Panc1 (cell line): ENCODE measurements around the gene PTPRA. TPM values are rescaled to one million over a fixed set of nuclear protein-coding genes. Genes with fewer than 3 reads are reported as not detected.

Experiments used
- ATAC-seq: fragments of 200-7000 bp; cut with Tn5 transposase; 2 replicates; pipeline ENCODE4 v1.9.1; 2020; ENCODE audit warnings: mild to moderate bottlenecking, moderate library complexity
- BruUV-seq: library from RNA; stranded (reverse); fragments of 400-500 nt; replicated peaks from 2 replicates; lab custom pipeline; 2021; lab: Mats Ljungman, UMichigan
- CTCF ChIA-PET: fragments of 300-600 bp; sonication (Branson Sonifier 250); formaldehyde crosslinking; loops from one replicate; lab custom pipeline; 2022; ENCODE audit warnings: antibody characterized with exemption; lab: Charles Lee
- POLR2A ChIA-PET: fragments of 300-600 bp; sonication (Branson Sonifier 250); formaldehyde crosslinking; loops from one replicate; lab custom pipeline; 2022; ENCODE audit warnings: antibody characterized with exemption; lab: Charles Lee
- DNase-seq: peaks from one replicate; pipeline ENCODE4 v3.0.0-alpha.2; 2010; ENCODE audit warnings: low read depth, low spot score
- H3K27ac ChIP-seq: 2 replicates; pipeline ENCODE4 v1.5.1; 2011; ENCODE audit warnings: mild to moderate bottlenecking, low read length, inconsistent platforms
- H3K27me3 ChIP-seq: fragments of 200-500 bp; sonication (Bioruptor generic); 2 replicates; pipeline ENCODE4 v1.6.0; 2014; ENCODE audit warnings: low read length, inconsistent platforms; ENCODE audit not compliant: control insufficient read depth, insufficient read depth
- H3K36me3 ChIP-seq: fragments of 200-500 bp; sonication (Bioruptor generic); 2 replicates; pipeline ENCODE4 v1.5.1; 2014; ENCODE audit warnings: inconsistent platforms, mild to moderate bottlenecking, low read length, moderate library complexity; ENCODE audit not compliant: control insufficient read depth, insufficient read depth
- H3K4me1 ChIP-seq: 2 replicates; pipeline ENCODE4 v1.5.1; 2011; ENCODE audit warnings: inconsistent platforms, mild to moderate bottlenecking, low read length, moderate library complexity; ENCODE audit not compliant: control insufficient read depth, insufficient read depth
- H3K4me3 ChIP-seq, 2 experiments: 2 replicates each; pipeline ENCODE4 v1.5.1; 2011 to 2012; ENCODE audit warnings: low read depth in 2 of 2, low read length in 2 of 2, mild to moderate bottlenecking in 2 of 2, inconsistent platforms in 1 of 2, moderate library complexity in 1 of 2
- H3K9me3 ChIP-seq: fragments of 200-500 bp; sonication (Bioruptor generic); 2 replicates; pipeline ENCODE4 v1.5.1; 2014; ENCODE audit warnings: low read depth, mild to moderate bottlenecking, inconsistent platforms, low read length, moderate library complexity; ENCODE audit not compliant: control insufficient read depth, insufficient read depth
- POLR2AphosphoS5 ChIP-seq: IDR thresholded peaks from 2 replicates; pipeline ENCODE4 v1.6.1; 2012; ENCODE audit warnings: mild to moderate bottlenecking, low read depth, low read length, moderate library complexity
- REST ChIP-seq, 2 experiments: IDR thresholded peaks; 2 replicates each; pipeline ENCODE4 v1.6.1; 2011 to 2012; ENCODE audit warnings: low read depth in 2 of 2, control low read depth in 1 of 2, low read length in 1 of 2, mild to moderate bottlenecking in 1 of 2, moderate library complexity in 1 of 2; ENCODE audit not compliant: insufficient read depth in 1 of 2
- SIN3A ChIP-seq: IDR thresholded peaks from 2 replicates; pipeline ENCODE4 v1.6.1; 2012; ENCODE audit warnings: low read depth, mild to moderate bottlenecking, low read length, moderate library complexity, borderline replicate concordance; ENCODE audit not compliant: insufficient read depth
- TCF7L2 ChIP-seq: IDR thresholded peaks from 2 replicates; pipeline ENCODE4 v1.6.1; 2011; ENCODE audit warnings: mild to moderate bottlenecking, low read depth, low read length, inconsistent platforms
- in situ Hi-C: cut with HindIII; loops from 2 replicates; pipeline ENCODE4 v1.10.0; 2016; ENCODE audit warnings: low sequenced_read_pairs, low pct_unique_long_range_greater_than_20kb
- intact Hi-C: fragments of 100-400 bp; cut with micrococcal nuclease; formaldehyde crosslinking; loops from one replicate; pipeline ENCODE4 v1.10.0; 2022; ENCODE audit not compliant: unreplicated experiment
- total RNA-seq: library from RNA; stranded (reverse); gene quantifications from one replicate; pipeline ENCODE4 v1.2.1, GENCODE V29; 2021; ENCODE audit not compliant: unreplicated experiment
- TF ChIP-seq, protein P1 (sequence below): fragments of 450-650 bp; IDR thresholded peaks from 2 replicates; pipeline ENCODE4 v1.5.1; 2017; ENCODE audit warnings: mild to moderate bottlenecking

PTPRA gene
- total RNA-seq, 1 experiment from 2014 or later: 56.6 TPM

GRCh38 chr20:3042625-3043024 lies 169.3 kb downstream of the PTPRA start:
- CTCF ChIA-PET: no interaction called here
- no peaks in the 10 kb centered on the region for H3K27me3 ChIP-seq
- TF ChIP-seq, protein P1, sequence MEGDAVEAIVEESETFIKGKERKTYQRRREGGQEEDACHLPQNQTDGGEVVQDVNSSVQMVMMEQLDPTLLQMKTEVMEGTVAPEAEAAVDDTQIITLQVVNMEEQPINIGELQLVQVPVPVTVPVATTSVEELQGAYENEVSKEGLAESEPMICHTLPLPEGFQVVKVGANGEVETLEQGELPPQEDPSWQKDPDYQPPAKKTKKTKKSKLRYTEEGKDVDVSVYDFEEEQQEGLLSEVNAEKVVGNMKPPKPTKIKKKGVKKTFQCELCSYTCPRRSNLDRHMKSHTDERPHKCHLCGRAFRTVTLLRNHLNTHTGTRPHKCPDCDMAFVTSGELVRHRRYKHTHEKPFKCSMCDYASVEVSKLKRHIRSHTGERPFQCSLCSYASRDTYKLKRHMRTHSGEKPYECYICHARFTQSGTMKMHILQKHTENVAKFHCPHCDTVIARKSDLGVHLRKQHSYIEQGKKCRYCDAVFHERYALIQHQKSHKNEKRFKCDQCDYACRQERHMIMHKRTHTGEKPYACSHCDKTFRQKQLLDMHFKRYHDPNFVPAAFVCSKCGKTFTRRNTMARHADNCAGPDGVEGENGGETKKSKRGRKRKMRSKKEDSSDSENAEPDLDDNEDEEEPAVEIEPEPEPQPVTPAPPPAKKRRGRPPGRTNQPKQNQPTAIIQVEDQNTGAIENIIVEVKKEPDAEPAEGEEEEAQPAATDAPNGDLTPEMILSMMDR: no peak
- TF ChIP-seq REST (IDR thresholded peaks at IDR 0.05; ENCODE audit: insufficient read depth in 1 of 2, low read depth in 2 of 2, low read length in 1 of 2): no peak
- TF ChIP-seq SIN3A: no peak
- TF ChIP-seq TCF7L2: no peak
- TF ChIP-seq POLR2AphosphoS5: no peak
- no peak for ATAC-seq
- H3K4me1 ChIP-seq: peaks cover 8% of the 10 kb centered on the region; the same call in 1 of the 2 replicates
- in situ Hi-C loops (no loop called here), intact Hi-C loops (no loop called here)
- no peak for DNase-seq
- H3K9me3 ChIP-seq: no peaks in the 10 kb centered on the region
- H3K4me3 ChIP-seq: no peak overlapping the region
- no TSS peak for BruUV-seq
- no peak overlapping the region for H3K27ac ChIP-seq
- POLR2A ChIA-PET: no interaction called here
- peaks cover 2% of the 10 kb centered on the region; the same call in 1 of the 2 replicates for H3K36me3 ChIP-seq

DNA sequence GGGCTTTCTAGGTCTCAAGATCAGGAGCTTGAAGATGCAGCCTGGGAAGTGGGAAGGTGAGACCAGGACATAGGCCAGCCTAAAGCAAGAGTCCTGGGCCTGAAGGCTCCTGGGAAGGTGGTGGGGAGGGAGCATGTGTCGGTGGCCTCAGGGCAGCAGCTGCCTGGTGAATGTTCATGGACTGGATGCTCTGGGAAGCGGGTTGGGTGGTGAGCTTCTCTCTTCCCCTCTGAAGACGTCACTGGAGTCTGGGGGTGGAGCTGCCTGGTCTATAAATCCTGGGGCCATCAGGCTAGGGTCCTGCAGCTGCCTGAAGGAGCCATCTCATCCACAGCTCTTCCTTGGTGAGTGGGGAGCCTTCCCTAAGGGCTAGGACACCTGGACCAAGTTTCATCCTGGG lies 170.0 kb downstream of the PTPRA start, which contains the start of gene GNRH2:
Gene GNRH2, plus strand, starts transcription at position 301 of the 400 bp plus-strand sequence. CDS start 793 bp downstream, outside the sequence.
- no peak within 1 kb of the TSS for H3K4me3 ChIP-seq
- H3K27me3 ChIP-seq: no peaks in the 10 kb centered on the region
- peaks cover 8% of the 10 kb centered on the region; the same call in 1 of the 2 replicates for H3K4me1 ChIP-seq
- H3K36me3 ChIP-seq: peaks cover 5% of the 10 kb centered on the region; the same call in 1 of the 2 replicates
- no TSS peak for BruUV-seq
- H3K9me3 ChIP-seq: no peaks in the 10 kb centered on the region
- in situ Hi-C loops (no loop called here), intact Hi-C loops (no loop called here)
- ATAC-seq (no peak), DNase-seq (no peak)
- POLR2A ChIA-PET: no interaction called here
- no peak within 1 kb of the TSS for H3K27ac ChIP-seq
- TF ChIP-seq POLR2AphosphoS5: no peak
- no peak for TF ChIP-seq TCF7L2
- TF ChIP-seq SIN3A: no peak
- TF ChIP-seq, protein P1: no peak
- no peak for TF ChIP-seq REST (IDR thresholded peaks at IDR 0.05; ENCODE audit: insufficient read depth in 1 of 2, low read depth in 2 of 2, low read length in 1 of 2)
- CTCF ChIA-PET: no interaction called here
